Measurements from ENCODE around the gene PTPN3. TPM values are rescaled to one million over a fixed set of nuclear protein-coding genes. Genes with fewer than 3 reads are reported as not detected.

Gene PTPN3
- total RNA-seq, 1 donor from 2014 or later, result 2.4 TPM

GRCh38 chr9:109475526-109475925 is 22.6 kb downstream of the PTPN3 start:
- Histone ChIP-seq H3K9me3 (ENCODE audit: low read depth) (no peaks in the 10 kb centered on the region), H3K79me2 (ENCODE audit: low read depth) (no peaks in the 10 kb centered on the region), H3F3A (ENCODE audit: low read depth) (no peaks in the 10 kb centered on the region), H3K4me3 (no peak overlapping the region), H3K9ac (no peak overlapping the region), H3K36me3 (no peaks in the 10 kb centered on the region), H3K4me2 (no peak overlapping the region), H3K4me1 (peaks cover 19% of the 10 kb centered on the region), H4K20me1 (ENCODE audit: low read depth) (no peaks in the 10 kb centered on the region), H3K27me3 (no peaks in the 10 kb centered on the region), H3K27ac (no peak overlapping the region), H2AFZ (replicated peaks) (no peak overlapping the region)
- no peak overlapping the region for H3K27ac Mint-ChIP-seq
- no peaks in the 10 kb centered on the region for H3K9me3 Mint-ChIP-seq
- H3K36me3 Mint-ChIP-seq, result no peaks in the 10 kb centered on the region
- TF ChIP-seq EZH2 (IDR thresholded peaks at IDR 0.05) (no peak), EZH2phosphoT487 (IDR thresholded peaks at IDR 0.05) (no peak), CTCF (IDR thresholded peaks at IDR 0.05) (no peak)
- DNase-seq (ENCODE audit: low spot score), result no peak
- H3K4me1 Mint-ChIP-seq, result peaks cover 16% of the 10 kb centered on the region
- no peaks in the 10 kb centered on the region for H3K27me3 Mint-ChIP-seq (ENCODE audit: insufficient read depth, low read depth)
- no peak overlapping the region for H3K4me3 Mint-ChIP-seq

DNA sequence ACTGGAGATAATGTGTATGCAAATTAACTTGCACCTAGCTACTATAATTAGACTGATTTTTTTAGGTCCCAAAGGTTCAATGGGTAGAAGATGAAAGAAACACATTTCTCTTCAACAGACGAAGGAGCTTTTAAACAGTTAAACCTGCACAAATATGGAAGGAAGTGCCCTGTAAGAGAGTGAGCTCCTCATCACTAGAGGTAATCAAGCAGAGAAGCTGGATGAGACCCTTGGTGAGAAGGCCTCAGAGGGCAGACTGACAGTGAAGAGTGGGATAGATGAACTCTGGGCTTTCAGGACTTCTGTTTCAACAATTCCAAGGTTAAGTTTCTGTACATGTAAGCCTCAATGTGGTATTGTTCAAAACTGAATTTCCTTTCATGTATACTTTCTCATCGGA is 23.2 kb downstream of the PTPN3 start:
- Histone ChIP-seq H2AFZ (replicated peaks) (no peak overlapping the region), H3K9ac (no peak overlapping the region), H3K4me1 (peaks cover 19% of the 10 kb centered on the region), H3F3A (ENCODE audit: low read depth) (no peaks in the 10 kb centered on the region), H3K79me2 (ENCODE audit: low read depth) (no peaks in the 10 kb centered on the region), H3K4me3 (no peak overlapping the region), H3K27me3 (no peaks in the 10 kb centered on the region), H3K9me3 (ENCODE audit: low read depth) (no peaks in the 10 kb centered on the region), H3K27ac (no peak overlapping the region), H3K36me3 (no peaks in the 10 kb centered on the region), H4K20me1 (ENCODE audit: low read depth) (no peaks in the 10 kb centered on the region), H3K4me2 (no peak overlapping the region)
- DNase-seq (ENCODE audit: low spot score), result no peak
- no peaks in the 10 kb centered on the region for H3K9me3 Mint-ChIP-seq
- H3K4me3 Mint-ChIP-seq, result no peak overlapping the region
- no peaks in the 10 kb centered on the region for H3K36me3 Mint-ChIP-seq
- no peak for TF ChIP-seq EZH2 (IDR thresholded peaks at IDR 0.05)
- no peak for TF ChIP-seq EZH2phosphoT487 (IDR thresholded peaks at IDR 0.05)
- no peak for TF ChIP-seq CTCF (IDR thresholded peaks at IDR 0.05)
- no peak overlapping the region for H3K27ac Mint-ChIP-seq
- H3K4me1 Mint-ChIP-seq, result peaks cover 16% of the 10 kb centered on the region
- H3K27me3 Mint-ChIP-seq (ENCODE audit: insufficient read depth, low read depth), result no peaks in the 10 kb centered on the region

- Histone ChIP-seq H3K79me2 (ENCODE audit: low read depth) (no peaks in the 10 kb centered on the region), H3K27me3 (no peaks in the 10 kb centered on the region), H3K4me1 (peaks cover 19% of the 10 kb centered on the region), H3K9me3 (ENCODE audit: low read depth) (no peaks in the 10 kb centered on the region), H3F3A (ENCODE audit: low read depth) (no peaks in the 10 kb centered on the region), H3K27ac (no peak overlapping the region), H4K20me1 (ENCODE audit: low read depth) (no peaks in the 10 kb centered on the region), H3K36me3 (no peaks in the 10 kb centered on the region), H3K4me2 (no peak overlapping the region), H3K4me3 (no peak overlapping the region), H2AFZ (replicated peaks) (no peak overlapping the region), H3K9ac (no peak overlapping the region)
- Mint-ChIP-seq H3K4me1 (peaks cover 16% of the 10 kb centered on the region), H3K4me3 (no peak overlapping the region), H3K27me3 (ENCODE audit: insufficient read depth, low read depth) (no peaks in the 10 kb centered on the region), H3K27ac (no peak overlapping the region), H3K9me3 (no peaks in the 10 kb centered on the region), H3K36me3 (no peaks in the 10 kb centered on the region)
- TF ChIP-seq EZH2phosphoT487 (IDR thresholded peaks at IDR 0.05) (no peak), EZH2 (IDR thresholded peaks at IDR 0.05) (no peak), CTCF (IDR thresholded peaks at IDR 0.05) (no peak)
- DNase-seq (ENCODE audit: low spot score), result no peak
Measured at GRCh38 chr9:109474170-109474569, 23.9 kb downstream of the PTPN3 start.
